ENCODE measurements around the gene AGTR1. TPM values are rescaled to one million over a fixed set of nuclear protein-coding genes. Genes with fewer than 3 reads are reported as not detected.

Gene AGTR1
- total RNA-seq, 1 experiment from 2014 or later, result not detected

- H3K9me3 Mint-ChIP-seq, result no peaks in the 10 kb centered on the region
- no peaks in the 10 kb centered on the region for H4K20me1 ChIP-seq (ENCODE audit: control insufficient read depth, insufficient read depth, insufficient read length)
- WGBS (ENCODE audit: extremely low coverage, insufficient read length, low lambda C conversion rate), result no CpG with 5 or more reads among the region's 10 CpGs
- no peak overlapping the region for H3K4me2 ChIP-seq (ENCODE audit: insufficient read depth, insufficient read length, low read length)
- H3K56ac ChIP-seq (ENCODE audit: insufficient read length, low read depth, low read length), result no peak overlapping the region
- no peak overlapping the region for H3K4ac ChIP-seq (ENCODE audit: low read depth, low read length)
- H3K36me3 Mint-ChIP-seq (ENCODE audit: insufficient read depth in 1 of 3, low read depth in 3 of 3), result no peaks in the 10 kb centered on the region
- H3K27me3 ChIP-seq (ENCODE audit: insufficient read depth, low read length), result no peaks in the 10 kb centered on the region
- H4K91ac ChIP-seq (ENCODE audit: insufficient read length, low read depth, low read length), result no peak overlapping the region
- H3K18ac ChIP-seq (ENCODE audit: insufficient read length, low read depth, low read length), result no peak overlapping the region
- H2AFZ ChIP-seq (ENCODE audit: low read length), result no peak overlapping the region
- no peaks in the 10 kb centered on the region for H3K4me1 ChIP-seq (ENCODE audit: insufficient read depth, low read length)
- no peak overlapping the region for H2BK5ac ChIP-seq (ENCODE audit: insufficient read length, low read length)
- H2BK15ac ChIP-seq (ENCODE audit: low read depth, low read length), result no peak overlapping the region
- H2AK5ac ChIP-seq (ENCODE audit: insufficient read length, low read length), result no peak overlapping the region
- no peaks in the 10 kb centered on the region for H3K79me1 ChIP-seq (ENCODE audit: insufficient read depth, low read depth, low read length, poor library complexity, severe bottlenecking)
- H3K9me3 ChIP-seq (ENCODE audit: control insufficient read depth, low read depth, low read length), result no peaks in the 10 kb centered on the region
- H3K4me1 Mint-ChIP-seq, result peaks cover 4 to 16% of the 10 kb centered on the region in 2 experiments; a peak in 3 of 4 replicates
- TF ChIP-seq CTCF (conservative IDR thresholded peaks at IDR 0.05), result no peak
- DNase-seq, result no peak
- no peak overlapping the region for H3K9ac ChIP-seq (ENCODE audit: extremely low read depth, insufficient read length, low read length)
- no peak overlapping the region for H2BK12ac ChIP-seq (ENCODE audit: insufficient read length, low read depth, low read length)
- H3K23ac ChIP-seq (ENCODE audit: insufficient read length, low read depth, low read length), result no peak overlapping the region
- H3K27ac Mint-ChIP-seq, result no peak overlapping the region
- H3K4me3 Mint-ChIP-seq, result no peak overlapping the region
- H4K5ac ChIP-seq (ENCODE audit: insufficient read length, low read depth, low read length), result no peak overlapping the region
- no peak overlapping the region for H3K14ac ChIP-seq (ENCODE audit: insufficient read depth, low read length)
- no peak overlapping the region for H2BK120ac ChIP-seq (ENCODE audit: low read depth, low read length, poor library complexity, severe bottlenecking)
- H4K8ac ChIP-seq (replicated peaks; ENCODE audit: insufficient read length, low read depth, low read length), result no peak overlapping the region
- H3K79me2 ChIP-seq (ENCODE audit: insufficient read depth, low read length), result no peaks in the 10 kb centered on the region
- H3K23me2 ChIP-seq (ENCODE audit: insufficient read length, low read depth, low read length, poor library complexity, severe bottlenecking), result no peaks in the 10 kb centered on the region
- H3T11ph ChIP-seq (ENCODE audit: low read length), result no peak overlapping the region
- no peak overlapping the region for H3K27ac ChIP-seq (ENCODE audit: insufficient read length, low read depth, low read length)
- H3K27me3 Mint-ChIP-seq (ENCODE audit: low read depth), result no peaks in the 10 kb centered on the region
- no peak overlapping the region for H2BK20ac ChIP-seq (ENCODE audit: low read depth, low read length, poor library complexity, severe bottlenecking)
These were observed 43.5 kb downstream of the AGTR1 start for GRCh38 chr3:148741219-148741618.

All from H9 (cell line).